ENCODE measurements around the gene YDJC. TPM values are rescaled to one million over a fixed set of nuclear protein-coding genes. Genes with fewer than 3 reads are reported as not detected.

Gene YDJC
- total RNA-seq, 2 donors from 2014 or later: 18.3 to 32.3 TPM

DNA sequence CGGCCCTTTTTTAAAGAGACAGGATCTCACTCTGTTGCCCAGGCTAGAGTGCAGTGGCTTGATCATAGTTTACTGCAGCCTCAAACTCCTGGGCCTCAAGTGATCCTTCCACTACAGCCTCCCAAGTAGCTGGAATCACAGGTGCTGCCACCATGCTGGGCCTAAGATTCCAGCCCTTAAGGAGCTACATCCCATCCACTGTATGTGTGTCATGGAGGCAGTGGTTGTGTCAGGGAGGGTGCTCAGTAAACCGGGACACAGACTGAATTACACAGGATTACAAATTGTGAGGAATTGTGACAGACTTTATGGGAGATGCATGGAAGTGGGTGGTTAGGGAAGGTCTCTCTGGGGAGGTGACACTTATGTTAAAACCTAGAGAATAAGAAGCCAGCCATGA lies 33.9 kb upstream of the YDJC start:
- H3K9me3 ChIP-seq: no peaks in the 10 kb centered on the region
- no peaks in the 10 kb centered on the region for H3K36me3 ChIP-seq
- H3K4me3 ChIP-seq: no peak overlapping the region
- H3K4me1 ChIP-seq (ENCODE audit: control insufficient read depth in 1 of 2, low read depth in 2 of 2): peaks cover 0 to 16% of the 10 kb centered on the region in 2 donors
- no peak overlapping the region for H3K27ac ChIP-seq
- H3K27me3 ChIP-seq (replicated peaks; ENCODE audit: insufficient read depth): no peaks in the 10 kb centered on the region
- DNase-seq (ENCODE audit: low spot score): no peak
- TF ChIP-seq, protein P1, sequence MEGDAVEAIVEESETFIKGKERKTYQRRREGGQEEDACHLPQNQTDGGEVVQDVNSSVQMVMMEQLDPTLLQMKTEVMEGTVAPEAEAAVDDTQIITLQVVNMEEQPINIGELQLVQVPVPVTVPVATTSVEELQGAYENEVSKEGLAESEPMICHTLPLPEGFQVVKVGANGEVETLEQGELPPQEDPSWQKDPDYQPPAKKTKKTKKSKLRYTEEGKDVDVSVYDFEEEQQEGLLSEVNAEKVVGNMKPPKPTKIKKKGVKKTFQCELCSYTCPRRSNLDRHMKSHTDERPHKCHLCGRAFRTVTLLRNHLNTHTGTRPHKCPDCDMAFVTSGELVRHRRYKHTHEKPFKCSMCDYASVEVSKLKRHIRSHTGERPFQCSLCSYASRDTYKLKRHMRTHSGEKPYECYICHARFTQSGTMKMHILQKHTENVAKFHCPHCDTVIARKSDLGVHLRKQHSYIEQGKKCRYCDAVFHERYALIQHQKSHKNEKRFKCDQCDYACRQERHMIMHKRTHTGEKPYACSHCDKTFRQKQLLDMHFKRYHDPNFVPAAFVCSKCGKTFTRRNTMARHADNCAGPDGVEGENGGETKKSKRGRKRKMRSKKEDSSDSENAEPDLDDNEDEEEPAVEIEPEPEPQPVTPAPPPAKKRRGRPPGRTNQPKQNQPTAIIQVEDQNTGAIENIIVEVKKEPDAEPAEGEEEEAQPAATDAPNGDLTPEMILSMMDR (IDR thresholded peaks at IDR 0.05): no peak
- ATAC-seq (ENCODE audit: insufficient number of reproducible peaks, low FRiP score, low read depth): no peak

- TF ChIP-seq, protein P1 (IDR thresholded peaks at IDR 0.05): no peak
- Histone ChIP-seq H3K36me3 (no peaks in the 10 kb centered on the region), H3K4me3 (no peak overlapping the region), H3K27me3 (replicated peaks; ENCODE audit: insufficient read depth) (no peaks in the 10 kb centered on the region), H3K9me3 (no peaks in the 10 kb centered on the region), H3K4me1 (ENCODE audit: control insufficient read depth in 1 of 2, low read depth in 2 of 2) (peaks cover 0 to 17% of the 10 kb centered on the region in 2 donors), H3K27ac (no peak overlapping the region)
- no peak for ATAC-seq (ENCODE audit: insufficient number of reproducible peaks, low FRiP score, low read depth)
- DNase-seq (ENCODE audit: low spot score): no peak
These were observed 32.2 kb upstream of the YDJC start for GRCh38 chr22:21661991-21662390.

DNA sequence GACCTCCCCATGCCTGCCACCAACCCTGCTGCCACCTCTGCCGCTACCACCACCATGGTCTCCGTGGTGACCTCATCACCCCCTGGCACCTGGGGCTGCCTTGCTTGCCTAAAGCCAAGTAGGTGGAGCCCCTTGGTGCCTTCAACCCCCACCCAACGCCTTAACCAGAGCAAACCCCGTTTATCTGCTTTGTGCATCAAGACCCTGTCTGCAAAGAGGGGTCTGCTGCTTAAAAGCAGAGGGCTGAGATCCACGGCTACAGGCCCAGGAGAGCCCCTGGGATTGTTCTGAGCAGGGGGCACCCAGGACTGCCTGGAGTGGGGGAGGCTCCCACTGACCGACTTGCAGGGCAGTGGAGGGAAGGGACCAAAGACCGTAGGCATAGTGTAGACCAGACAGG lies 31.1 kb upstream of the YDJC start:
- Histone ChIP-seq H3K4me3 (no peak overlapping the region), H3K4me1 (ENCODE audit: control insufficient read depth in 1 of 2, low read depth in 2 of 2) (peaks cover 0 to 13% of the 10 kb centered on the region in 2 donors), H3K27me3 (replicated peaks; ENCODE audit: insufficient read depth) (no peaks in the 10 kb centered on the region), H3K36me3 (no peaks in the 10 kb centered on the region), H3K27ac (no peak overlapping the region), H3K9me3 (no peaks in the 10 kb centered on the region)
- no peak for ATAC-seq (ENCODE audit: insufficient number of reproducible peaks, low FRiP score, low read depth)
- TF ChIP-seq, protein P1 (IDR thresholded peaks at IDR 0.05): no peak
- DNase-seq (ENCODE audit: low spot score): no peak

GRCh38 chr22:21659864-21660525 lies 30.2 kb upstream of the YDJC start:
- ATAC-seq (ENCODE audit: insufficient number of reproducible peaks, low FRiP score, low read depth) (no peak), DNase-seq (ENCODE audit: low spot score) (no peak)
- Histone ChIP-seq H3K9me3 (no peaks in the 10 kb centered on the region), H3K27ac (no peak overlapping the region), H3K27me3 (replicated peaks; ENCODE audit: insufficient read depth) (no peaks in the 10 kb centered on the region), H3K4me3 (no peak overlapping the region), H3K36me3 (no peaks in the 10 kb centered on the region), H3K4me1 (ENCODE audit: control insufficient read depth in 1 of 2, low read depth in 2 of 2) (peaks cover 0 to 7% of the 10 kb centered on the region in 2 donors)
- TF ChIP-seq, protein P1 (IDR thresholded peaks at IDR 0.05): no peak

DNA sequence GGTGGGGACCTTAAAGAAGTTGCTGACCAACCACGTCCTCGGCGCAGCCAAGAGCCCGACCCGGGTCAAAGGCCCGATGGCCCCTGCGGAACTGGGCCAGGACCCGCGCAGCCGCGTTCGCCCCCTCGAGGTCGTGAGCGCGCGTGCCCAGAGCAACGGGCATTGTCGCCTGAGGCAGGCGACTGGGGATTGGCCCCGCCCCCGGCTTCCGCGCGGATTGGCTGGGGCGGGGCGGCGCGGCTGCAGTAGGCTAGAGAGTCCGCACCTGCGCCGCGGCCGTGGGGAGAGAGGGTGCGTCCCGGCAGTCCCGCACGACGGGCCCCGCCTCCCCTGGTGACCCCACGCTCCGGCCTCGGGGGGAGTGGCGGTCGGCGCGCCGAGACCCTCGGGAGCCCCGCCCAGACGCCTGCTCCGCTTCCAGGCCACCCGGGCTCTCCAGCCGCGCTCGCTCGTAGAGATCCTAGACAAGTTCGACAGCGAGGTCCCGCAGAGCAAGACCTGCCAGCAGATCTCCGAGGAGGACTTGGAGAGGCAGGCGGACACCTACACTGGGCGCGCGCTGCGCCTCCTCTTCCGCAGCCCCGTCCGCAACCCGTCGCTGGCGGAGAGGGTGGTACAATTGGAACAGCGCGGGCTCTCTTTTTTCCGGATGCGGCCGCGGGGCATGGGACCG lies 27.7 kb upstream of the YDJC start:
- TF ChIP-seq, protein P1 (IDR thresholded peaks at IDR 0.05): peak; percentile 20
- peaks cover 0 to 10% of the 10 kb centered on the region in 2 donors for H3K4me1 ChIP-seq (ENCODE audit: control insufficient read depth in 1 of 2, low read depth in 2 of 2)
- H3K4me3 ChIP-seq: peak overlapping the region; percentile 70
- no peaks in the 10 kb centered on the region for H3K36me3 ChIP-seq
- H3K27ac ChIP-seq: no peak overlapping the region
- no peaks in the 10 kb centered on the region for H3K27me3 ChIP-seq (replicated peaks; ENCODE audit: insufficient read depth)
- DNase-seq (ENCODE audit: low spot score) (no peak), ATAC-seq (ENCODE audit: insufficient number of reproducible peaks, low FRiP score, low read depth) (no peak)
- no peaks in the 10 kb centered on the region for H3K9me3 ChIP-seq

All from thoracic aorta (tissue), 2 donors.